Measurements from ENCODE around the gene FOS. TPM values are rescaled to one million over a fixed set of nuclear protein-coding genes. Genes with fewer than 3 reads are reported as not detected.

Gene FOS
- total RNA-seq, 2 donors from 2014 or later, result 69.4 to 160 TPM

- ATAC-seq (no peak), DNase-seq (no peak)
- intact Hi-C loops (cut with DNase I), result no loop called here
These were observed 31.2 kb upstream of the FOS start for GRCh38 chr14:75247286-75247922.

- DNase-seq (no peak), ATAC-seq (no peak)
- intact Hi-C loops (cut with DNase I), result no loop called here
These were observed 30.7 kb upstream of the FOS start for GRCh38 chr14:75247939-75248338.

- intact Hi-C loops (cut with DNase I), result no loop called here
- DNase-seq, result no peak
- ATAC-seq, result peak in 1 of 2 donors; percentile 71
These were observed 29.2 kb upstream of the FOS start for GRCh38 chr14:75249251-75249957.

GRCh38 chr14:75249958-75250336 is 28.7 kb upstream of the FOS start:
- DNase-seq (no peak), ATAC-seq (no peak)
- intact Hi-C loops (cut with DNase I), result no loop called here

GRCh38 chr14:75250800-75251199 is 27.8 kb upstream of the FOS start:
- intact Hi-C loops (cut with DNase I), result no loop called here
- no peak for DNase-seq
- no peak for ATAC-seq

GRCh38 chr14:75252254-75252837 is 26.3 kb upstream of the FOS start:
- ATAC-seq (no peak), DNase-seq (no peak)
- intact Hi-C loops (cut with DNase I), result no loop called here

- DNase-seq (peak; percentile 31), ATAC-seq (peak in 1 of 2 donors; percentile 11)
- intact Hi-C loops (cut with DNase I), result no loop called here
These were observed 24.2 kb upstream of the FOS start for GRCh38 chr14:75254381-75254822.

- intact Hi-C loops (cut with DNase I), result no loop called here
- ATAC-seq, result peak in 1 of 2 donors; percentile 12
- DNase-seq, result no peak
These were observed 23.6 kb upstream of the FOS start for GRCh38 chr14:75254901-75255584.

GRCh38 chr14:75258079-75258802 is 20.4 kb upstream of the FOS start:
- ATAC-seq, result peak; percentile 8 to 11
- DNase-seq, result peak; percentile 57
- intact Hi-C loops (cut with DNase I), result no loop called here

GRCh38 chr14:75258803-75259509 is 19.7 kb upstream of the FOS start:
- intact Hi-C loops (cut with DNase I), result loop anchor here in 1 of 2 donors (1.0 kb wide), 1 partner anchor 17 kb away; no protein-coding TSS in a partner anchor
- DNase-seq, result peak; percentile 99
- peak; percentile 94 to 96 for ATAC-seq

GRCh38 chr14:75259510-75259855 is 19.1 kb upstream of the FOS start:
- DNase-seq, result no peak
- intact Hi-C loops (cut with DNase I), result loop anchor here in 1 of 2 donors (1.0 kb wide), 1 partner anchor 17 kb away; no protein-coding TSS in a partner anchor

GRCh38 chr14:75260025-75260763 is 18.4 kb upstream of the FOS start:
- intact Hi-C loops (cut with DNase I), result no loop called here
- DNase-seq (no peak), ATAC-seq (no peak)

More at GRCh38 chr14:75259510-75259855, 19.1 kb upstream of the FOS start:
- peak; percentile 1 to 8 for ATAC-seq

GRCh38 chr14:75261820-75262219 is 16.8 kb upstream of the FOS start:
- DNase-seq (no peak), ATAC-seq (no peak)
- intact Hi-C loops (cut with DNase I), result no loop called here

GRCh38 chr14:75262641-75263040 is 16.0 kb upstream of the FOS start:
- ATAC-seq, result no peak
- no peak for DNase-seq
- intact Hi-C loops (cut with DNase I), result no loop called here

GRCh38 chr14:75264036-75264435 is 14.6 kb upstream of the FOS start:
- no peak for DNase-seq
- intact Hi-C loops (cut with DNase I), result no loop called here
- no peak for ATAC-seq

GRCh38 chr14:75267141-75267721 is 11.4 kb upstream of the FOS start:
- intact Hi-C loops (cut with DNase I), result no loop called here
- peak; percentile 64 to 68 for ATAC-seq
- DNase-seq, result no peak
